MV-4-11 (cell line): ENCODE data around the gene SLC24A5.

Source experiments
- DNase-seq: peaks from one replicate; lab custom pipeline; 2025; lab: John Stamatoyannopoulos, UW

The SLC24A5 gene

DNA sequence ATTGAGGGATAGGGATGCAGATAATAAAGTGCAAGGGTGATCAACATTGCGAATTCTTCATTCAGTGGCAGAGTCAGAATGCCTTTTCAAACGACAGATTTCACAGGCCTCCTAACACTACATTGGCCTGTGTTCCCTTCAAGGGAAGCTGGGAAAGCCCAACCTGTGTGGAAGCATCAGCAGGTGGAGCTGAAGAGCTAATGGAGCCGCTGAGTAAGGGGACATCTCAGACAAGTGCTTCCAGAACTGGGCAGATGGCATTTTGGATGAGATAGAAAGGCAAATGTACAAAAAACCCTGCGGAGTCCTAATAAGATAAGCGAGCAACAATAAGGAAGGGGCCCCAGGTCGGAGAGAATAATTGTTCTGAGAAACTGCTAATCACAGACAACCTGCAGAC, 8.5 kb upstream of the SLC24A5 start:
- DNase-seq, result no peak

DNA sequence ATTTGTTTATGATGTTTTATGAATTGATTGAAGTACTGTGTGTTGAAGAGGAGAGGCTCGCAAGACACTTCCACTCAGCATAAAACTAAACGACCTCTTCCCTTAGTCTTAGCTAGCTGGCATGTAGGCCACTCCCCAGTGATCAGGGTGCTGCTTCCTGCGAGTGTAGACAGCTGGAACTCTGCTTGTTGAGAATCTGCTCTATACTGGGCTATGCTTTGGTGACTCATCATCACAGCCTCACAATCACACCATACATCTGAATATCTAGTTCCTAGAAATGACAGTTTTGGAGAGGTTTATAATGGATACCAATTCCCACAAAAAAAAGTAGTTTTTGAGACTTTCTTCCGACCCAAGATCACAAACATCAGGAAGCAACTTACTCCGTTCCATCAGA, 1.5 kb upstream of the SLC24A5 start:
- peak; percentile 23 for DNase-seq

DNA sequence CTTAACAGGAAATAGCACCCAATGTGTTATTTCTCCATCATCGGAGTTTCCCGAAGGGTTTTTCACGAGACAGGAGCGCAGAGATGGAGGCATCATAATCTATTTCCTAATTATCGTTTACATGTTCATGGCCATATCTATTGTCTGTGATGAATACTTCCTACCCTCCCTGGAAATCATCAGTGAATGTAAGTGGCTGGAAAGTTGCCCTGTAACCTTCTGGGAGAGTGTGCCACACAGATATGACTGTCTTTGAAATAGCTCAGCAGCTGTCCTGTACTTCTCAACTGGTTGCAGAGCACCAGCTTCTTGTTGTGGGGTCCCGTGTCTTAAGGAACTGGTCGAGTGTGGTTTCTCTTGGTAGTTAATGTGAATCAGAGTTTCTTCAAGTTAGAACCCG, 1.1 kb downstream of the SLC24A5 start:
- no peak for DNase-seq

DNA sequence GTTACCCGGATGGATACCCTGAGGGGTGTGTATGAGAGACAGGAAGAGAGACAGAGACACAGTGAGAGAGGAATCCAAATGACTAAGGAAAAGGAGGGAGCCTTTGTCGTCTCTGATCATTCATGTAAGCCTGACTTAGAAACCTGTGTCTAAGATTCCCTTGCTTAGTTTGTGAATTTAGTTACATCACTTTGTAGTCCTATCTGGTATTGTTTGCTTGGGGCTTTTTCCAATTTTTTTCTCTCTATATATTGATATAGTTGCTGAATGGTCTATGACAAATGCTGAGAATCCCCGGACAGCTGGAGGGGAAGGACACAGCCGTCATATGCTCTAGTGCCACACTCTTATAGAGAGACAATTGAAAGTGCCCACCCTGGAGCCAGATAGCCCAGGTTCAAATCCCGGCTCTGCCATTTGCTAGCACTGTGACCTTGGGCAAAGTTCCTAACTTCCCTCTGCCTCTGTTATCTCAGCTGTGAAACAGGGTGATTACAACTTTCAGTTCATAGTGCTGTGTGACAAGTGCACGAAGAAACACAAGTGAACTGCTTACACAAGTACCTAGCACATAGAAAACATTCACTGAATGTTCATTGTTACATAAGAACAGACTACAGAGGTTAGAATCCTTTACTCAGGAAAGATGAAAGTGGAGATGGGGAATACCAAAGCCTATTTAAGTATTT, 6.0 kb downstream of the SLC24A5 start:
- no peak for DNase-seq

DNA sequence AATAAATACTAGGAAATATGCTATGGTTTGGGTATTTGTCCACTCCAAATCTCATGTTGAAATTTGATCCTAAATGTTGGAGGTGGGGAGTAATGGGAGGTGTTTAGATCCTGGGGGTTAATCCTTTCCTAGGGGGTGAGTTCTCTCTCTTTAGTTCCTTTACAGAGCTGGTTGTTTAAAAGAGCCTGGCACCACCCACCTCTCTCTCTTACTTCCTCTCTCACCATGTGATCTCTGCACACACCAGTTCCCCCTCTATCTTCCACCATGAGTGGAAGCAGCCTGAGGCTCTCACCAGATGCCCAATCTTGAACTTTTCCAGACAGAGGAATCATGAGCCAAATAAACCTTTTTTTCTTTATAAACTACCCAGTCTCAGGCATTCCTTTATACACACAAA, 10.5 kb downstream of the SLC24A5 start:
- DNase-seq, result peak; percentile 48

DNA sequence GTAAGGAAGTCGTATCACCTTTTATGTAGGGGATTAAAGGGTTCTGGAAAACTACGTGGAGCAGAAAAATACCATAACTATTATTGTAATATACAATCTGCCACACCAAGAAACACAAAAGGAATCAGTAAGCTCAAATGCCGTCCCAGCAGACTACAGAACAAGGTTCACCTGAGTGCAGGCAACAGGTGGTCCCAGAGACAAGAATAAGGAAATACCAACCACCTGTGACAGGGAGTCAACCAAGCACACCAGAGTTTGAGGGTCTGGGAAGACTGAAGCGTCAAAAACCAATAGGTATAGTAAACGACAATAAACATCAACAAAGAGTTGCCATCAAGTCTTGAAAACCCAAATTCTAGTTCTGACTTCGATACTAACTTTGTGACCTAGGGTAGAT, 12.1 kb downstream of the SLC24A5 start:
- DNase-seq, result no peak

DNA sequence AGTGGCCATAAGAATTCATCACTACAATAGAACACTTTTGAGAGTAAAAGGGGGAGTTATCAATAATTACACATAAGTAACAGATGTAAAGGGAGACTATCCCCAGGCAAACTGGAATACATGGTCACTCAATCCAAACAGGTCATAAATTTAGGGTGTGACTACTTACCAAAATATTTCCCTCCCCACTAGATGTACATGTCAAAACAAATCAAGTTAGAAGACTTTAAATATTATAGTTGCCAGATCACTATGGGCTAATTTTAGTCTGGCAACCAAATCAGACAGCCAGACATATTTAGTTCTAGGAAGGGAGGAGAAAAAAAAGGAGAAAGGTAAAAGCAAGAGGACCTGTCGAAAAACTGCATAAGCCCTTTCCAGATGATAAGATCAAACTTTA, 23.1 kb downstream of the SLC24A5 start:
- no peak for DNase-seq

DNA sequence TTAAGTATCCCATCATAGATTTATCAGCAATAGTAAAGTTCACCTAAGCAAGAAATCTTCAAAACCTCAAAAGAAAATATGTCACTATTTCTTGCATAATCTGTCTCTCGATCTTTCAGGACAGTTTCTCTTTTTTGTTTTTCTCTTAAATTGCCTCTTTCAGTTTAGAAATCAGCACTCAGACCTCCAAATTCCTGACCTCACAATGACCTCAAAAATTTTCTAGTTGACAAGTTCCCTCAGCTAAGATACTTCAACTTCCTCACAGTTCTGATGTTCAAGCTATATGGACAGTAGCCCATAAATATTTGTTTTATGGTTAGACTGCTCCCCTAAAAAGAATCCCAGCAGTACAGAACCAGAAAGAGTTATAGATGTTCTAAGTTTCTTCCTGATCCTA, 24.1 kb downstream of the SLC24A5 start:
- peak; percentile 83 for DNase-seq

DNA sequence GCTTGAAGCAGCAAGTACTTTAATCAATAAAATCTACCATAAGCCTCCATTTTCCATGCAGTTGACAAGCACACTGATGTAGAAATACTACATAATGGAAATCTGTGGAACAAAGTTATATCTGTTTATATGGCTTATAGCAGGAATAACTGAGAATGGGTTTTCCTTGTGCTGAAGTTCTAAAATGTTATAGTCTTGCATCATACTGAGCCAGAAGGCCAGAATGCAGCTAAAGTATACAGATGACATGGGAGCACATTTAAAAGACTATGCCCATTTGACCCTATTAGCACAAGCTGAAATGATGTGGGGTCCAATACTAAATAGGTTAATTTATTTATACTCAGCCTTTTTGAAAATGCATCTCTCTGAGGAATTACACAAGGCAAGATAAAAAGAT, 25.1 kb downstream of the SLC24A5 start:
- DNase-seq, result no peak

DNA sequence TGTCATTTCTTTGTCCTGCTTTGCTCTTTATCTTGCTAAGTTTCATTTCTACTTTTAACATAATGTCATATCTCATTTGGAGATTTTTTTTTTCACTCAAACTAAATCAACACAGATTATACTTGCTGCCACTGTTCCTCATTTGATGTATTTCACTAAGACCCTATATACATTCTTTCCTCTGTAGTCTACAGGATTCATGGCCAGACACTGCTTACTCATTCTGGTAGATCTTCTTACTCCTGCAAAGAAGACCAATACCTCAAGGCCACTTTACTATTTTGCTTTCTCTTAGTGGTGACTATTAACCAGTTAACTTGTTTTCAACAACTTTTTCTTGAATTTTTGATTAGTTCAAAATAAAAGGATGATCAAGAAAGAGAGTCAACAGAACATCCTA, 26.6 kb downstream of the SLC24A5 start:
- peak; percentile 54 for DNase-seq

DNA sequence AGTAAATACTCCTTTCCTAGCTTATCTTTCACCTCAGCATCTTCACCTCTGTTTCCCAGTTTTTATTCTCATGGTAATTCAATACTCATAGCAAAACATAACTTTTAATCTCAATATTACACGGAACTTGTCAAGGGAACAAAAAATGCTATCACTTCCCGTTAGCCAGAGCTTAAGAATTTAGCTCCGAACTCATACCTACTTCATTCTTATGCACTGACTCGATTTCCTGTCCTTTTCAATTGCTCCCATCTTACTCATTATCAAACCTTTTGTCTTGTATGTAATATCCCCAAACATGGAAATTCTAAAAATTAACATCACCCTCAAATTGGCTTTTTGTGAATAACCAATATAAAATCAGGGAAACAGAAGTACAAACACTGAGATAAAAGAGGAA, 29.1 kb downstream of the SLC24A5 start:
- no peak for DNase-seq

DNA sequence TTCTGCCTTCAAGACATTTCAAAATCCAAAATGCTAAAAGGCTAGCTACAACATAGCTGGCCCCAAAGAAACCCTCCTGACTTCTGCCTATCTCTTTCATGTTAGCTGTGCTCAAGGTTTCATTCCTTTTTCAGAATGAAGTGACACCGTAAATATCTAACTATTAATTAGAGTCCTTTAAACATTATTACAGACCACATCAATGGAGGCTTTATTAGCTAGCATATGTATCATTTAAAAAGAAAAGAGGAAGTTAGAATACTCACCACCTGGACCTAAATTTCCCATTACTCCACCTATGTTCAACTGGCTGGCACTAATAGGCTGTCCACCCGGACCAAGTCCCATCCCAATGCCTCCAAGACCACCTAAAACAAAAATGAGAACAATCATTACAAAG, 32.7 kb downstream of the SLC24A5 start:
- DNase-seq, result no peak

DNA sequence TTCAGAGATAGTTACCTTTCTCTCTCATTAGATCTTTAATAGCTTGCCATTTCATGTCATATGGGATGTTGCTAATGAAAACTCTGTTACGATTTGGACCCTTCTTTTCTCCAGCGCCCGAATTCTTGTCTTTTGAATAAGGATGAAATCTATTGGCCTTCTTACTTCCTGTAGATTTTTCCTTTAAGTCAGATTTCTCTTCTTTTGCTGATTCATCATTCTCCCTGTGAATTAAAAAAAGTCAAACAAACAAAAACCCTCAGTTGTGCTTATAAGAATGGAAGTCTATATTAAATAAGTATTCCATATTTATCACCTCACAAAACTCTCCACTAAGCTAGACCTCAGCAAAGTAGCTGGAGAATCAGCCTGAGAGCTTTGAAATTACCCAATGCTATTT, 47.8 kb downstream of the SLC24A5 start:
- DNase-seq, result no peak

DNA sequence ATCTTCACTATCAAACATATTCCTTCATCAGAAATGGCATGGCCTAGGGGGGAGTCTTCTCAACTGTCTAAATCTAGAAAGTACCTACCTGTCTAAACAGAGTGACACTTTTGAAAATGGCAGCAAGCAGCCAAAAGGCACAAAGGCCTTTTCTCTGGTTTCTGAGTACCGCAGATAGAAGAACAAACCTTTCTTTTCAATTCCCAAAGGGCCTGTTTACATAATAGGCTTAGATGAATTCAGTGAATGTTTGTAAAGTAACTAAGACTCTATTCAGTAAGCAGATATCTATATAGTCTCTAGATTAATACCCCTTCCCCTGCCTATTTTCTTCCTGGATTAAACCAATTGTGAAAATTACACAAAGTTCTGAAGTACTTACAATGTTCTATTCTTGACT, 50.2 kb downstream of the SLC24A5 start:
- no peak for DNase-seq

DNA sequence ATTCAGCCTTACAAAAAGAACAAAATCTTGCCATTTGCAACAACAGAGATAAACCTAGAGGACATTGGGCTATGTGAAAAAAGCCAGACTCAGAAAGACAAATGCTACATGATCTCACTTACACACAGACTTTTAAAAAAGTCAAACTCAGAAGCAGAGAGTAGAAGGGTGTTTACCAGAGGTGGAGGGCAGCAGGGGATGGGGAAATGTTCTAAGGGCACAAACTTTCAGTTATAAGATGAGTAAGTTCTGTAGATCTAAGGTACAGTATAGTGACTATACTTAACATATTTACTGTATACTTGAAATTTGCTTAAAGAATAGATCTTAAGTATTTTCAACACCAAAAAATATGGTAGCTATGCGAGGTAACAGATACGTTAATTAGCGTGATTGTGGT, 54.3 kb downstream of the SLC24A5 start:
- DNase-seq, result no peak

DNA sequence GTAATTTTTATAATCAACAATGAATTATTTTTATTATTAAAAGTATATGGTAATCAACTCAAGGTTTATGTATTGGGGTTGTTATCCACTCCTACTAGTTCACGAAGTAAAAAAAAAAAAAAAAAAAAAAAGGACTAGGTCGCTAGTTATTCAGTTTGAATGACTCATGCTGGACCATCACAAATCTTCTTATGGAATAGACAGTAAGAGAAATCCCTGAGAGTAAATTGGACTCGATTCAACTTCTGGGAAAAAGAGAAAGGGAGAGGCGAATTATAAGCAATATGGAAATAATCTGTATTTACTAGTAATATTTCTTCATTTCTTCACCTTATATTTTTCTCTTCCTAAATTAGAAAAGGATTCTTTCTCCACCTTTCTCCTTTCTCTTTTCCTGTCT, 55.3 kb downstream of the SLC24A5 start:
- no peak for DNase-seq

DNA sequence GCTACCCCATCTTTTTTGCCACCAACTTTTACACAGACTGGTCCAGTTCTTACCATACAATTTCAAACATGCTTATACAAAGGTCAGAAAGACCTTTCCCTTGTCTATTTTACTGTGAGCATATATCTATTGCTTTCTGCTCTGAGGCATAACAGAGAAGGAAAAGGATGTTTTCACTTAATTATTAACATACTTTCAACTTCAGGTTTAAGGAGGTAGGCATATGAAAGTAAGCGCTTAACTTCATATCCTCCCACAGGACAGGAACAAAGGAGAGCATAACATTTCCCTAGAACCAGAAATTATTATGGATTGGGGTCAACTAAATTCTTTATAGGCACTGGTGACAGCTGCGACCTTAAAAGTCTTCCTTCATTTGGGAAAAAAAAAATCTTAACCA, 56.2 kb downstream of the SLC24A5 start:
- DNase-seq, result no peak

DNA sequence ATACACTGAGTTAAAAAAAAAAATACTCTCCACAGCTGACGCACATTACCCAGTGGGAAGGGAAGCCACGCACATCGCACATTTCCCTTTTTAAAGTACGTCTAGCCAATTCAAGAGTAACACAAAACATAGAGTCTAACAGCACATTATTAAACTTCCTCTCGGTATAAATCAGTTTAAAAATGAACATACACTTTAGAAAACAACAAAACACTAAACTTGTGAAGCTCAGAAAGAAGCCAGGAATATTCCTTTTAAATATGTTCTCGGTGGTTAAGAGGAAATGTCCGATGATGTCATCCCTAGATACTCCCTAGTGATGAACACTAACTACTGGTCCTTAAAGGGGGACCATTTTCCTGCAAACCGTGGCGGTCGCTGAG, 56.6 kb downstream of the SLC24A5 start:
- peak; percentile 49 for DNase-seq

DNA sequence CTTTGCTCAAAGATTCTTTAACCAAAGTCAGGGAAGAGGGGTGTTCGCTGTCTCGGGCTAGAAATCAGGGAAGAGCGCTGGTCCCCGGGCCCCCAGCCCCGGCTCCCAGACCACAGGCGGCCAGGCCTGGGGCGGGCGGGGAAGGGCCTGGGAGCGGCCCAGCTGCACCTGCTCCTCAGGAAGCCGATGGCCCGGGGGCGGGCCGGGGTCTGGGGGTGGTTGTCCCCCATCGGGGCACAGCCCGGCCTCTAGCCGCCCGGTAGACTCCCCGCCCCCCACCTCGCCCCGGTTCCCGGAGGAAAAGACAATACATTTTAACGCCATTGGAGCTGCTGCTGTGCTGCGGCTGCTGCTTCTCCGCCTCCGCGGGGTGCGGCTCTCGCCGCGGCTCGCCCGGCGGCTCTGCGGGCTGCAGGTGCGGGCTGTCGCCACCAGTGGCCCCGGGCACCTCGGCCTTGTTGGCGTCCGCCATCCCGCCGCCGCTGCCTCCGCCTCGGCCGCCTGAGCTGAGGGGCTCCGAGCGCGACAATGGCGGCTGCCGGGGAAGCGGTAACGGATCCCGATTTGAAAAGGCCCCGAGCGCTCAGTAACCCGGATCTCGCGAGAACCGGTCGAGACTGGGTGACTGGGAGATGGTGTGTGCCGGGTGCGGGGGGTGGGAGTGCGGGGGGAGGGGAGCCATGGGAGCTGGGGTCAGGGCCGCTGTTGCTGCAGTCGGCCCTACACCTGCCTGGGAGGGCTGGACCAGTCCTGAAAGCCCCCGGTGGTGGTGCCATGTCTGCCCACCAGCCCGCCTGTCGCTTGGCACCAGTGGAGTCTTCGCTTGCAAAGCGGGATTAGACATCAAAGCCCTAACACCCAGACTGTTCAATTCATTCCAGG, 57.2 kb downstream of the SLC24A5 start, which contains the start of gene MYEF2:
MYEF2 (minus strand) TSS at position 530 of the 882 bp plus-strand sequence; CDS start at position 472, 58 bp downstream.
- peak; percentile 59 for DNase-seq

DNA sequence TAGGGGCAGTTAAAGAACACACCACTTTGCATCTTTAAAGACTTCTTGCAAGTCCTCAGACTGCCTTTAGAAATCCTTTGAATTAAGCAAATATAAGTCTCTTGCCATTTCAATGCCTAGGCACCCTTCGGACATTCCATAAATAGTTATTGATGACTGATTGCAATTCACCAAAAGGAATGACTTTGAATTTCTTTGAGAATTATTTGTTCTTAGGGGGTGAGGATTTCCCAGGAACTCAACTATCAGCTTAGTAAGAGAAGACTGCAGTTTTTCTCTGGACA, 57.8 kb downstream of the SLC24A5 start:
- no peak for DNase-seq

DNA sequence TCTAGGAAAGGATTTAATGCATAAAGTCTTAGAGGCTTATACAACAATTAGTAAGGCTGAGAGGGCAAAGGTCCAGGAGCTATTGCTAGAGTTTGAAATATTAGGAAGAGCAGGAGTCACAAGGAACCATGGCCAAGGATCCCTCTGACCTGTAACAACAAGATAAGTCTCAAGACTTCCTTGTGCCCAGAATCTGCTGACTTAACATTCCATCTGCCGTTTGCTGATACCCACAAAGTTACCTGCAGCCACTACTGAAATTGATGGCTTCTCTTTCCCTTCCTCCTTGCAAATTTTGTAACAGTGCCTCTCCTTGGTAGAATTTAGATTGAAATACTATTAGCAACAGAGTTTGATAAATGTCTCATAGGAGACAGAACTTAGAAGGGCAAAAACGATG, 62.0 kb downstream of the SLC24A5 start:
- no peak for DNase-seq

DNA sequence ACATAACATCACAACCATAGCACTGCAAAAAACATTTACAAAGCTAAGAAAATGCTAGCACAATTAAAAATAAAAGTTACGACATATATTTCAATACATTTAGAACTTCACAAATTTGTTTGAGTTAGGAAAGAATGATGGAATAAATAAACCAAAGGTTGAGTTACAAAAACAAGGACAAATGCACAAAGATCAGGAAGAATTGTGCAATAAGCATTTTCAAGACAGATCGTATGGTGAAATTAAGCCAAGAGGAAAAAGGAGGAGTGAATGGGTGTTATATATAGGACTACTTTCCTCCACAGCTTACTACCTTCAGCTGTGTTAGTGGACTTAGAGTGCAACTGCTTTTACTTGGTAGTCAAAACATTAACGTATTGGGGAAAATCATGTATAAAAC, 64.7 kb downstream of the SLC24A5 start:
- peak; percentile 57 for DNase-seq

DNA sequence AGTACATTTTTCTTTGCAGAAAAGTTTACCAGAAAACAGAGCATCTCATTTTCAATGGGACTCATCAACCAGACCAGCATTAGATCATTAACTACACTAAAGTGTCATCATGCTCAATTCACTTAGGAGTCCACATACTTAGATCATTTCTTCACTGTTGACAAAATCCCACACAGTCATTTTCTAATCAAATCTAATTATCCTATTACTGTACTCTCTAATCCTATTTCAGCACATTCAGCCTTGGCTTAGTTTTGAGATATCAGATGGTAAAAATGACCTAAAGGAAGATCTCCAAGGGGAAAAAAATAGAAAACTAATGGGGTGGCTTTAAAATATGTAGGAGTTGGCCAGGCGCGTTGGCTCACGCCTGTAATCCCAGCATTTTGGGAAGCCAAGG, 65.5 kb downstream of the SLC24A5 start:
- no peak for DNase-seq
